DLD1 (cell line): ENCODE measurements around the gene S100Z.
"Not testable (repeated sequence)": the region's sequence is repeated elsewhere in the genome, so short reads cannot be mapped to it uniquely, and the experiment has no call there.

Source experiments
- in situ Hi-C: cut with HindIII; loops from 2 replicates; pipeline ENCODE4 v1.10.0; 2017; ENCODE audit warnings: low sequenced_read_pairs

S100Z gene

DNA sequence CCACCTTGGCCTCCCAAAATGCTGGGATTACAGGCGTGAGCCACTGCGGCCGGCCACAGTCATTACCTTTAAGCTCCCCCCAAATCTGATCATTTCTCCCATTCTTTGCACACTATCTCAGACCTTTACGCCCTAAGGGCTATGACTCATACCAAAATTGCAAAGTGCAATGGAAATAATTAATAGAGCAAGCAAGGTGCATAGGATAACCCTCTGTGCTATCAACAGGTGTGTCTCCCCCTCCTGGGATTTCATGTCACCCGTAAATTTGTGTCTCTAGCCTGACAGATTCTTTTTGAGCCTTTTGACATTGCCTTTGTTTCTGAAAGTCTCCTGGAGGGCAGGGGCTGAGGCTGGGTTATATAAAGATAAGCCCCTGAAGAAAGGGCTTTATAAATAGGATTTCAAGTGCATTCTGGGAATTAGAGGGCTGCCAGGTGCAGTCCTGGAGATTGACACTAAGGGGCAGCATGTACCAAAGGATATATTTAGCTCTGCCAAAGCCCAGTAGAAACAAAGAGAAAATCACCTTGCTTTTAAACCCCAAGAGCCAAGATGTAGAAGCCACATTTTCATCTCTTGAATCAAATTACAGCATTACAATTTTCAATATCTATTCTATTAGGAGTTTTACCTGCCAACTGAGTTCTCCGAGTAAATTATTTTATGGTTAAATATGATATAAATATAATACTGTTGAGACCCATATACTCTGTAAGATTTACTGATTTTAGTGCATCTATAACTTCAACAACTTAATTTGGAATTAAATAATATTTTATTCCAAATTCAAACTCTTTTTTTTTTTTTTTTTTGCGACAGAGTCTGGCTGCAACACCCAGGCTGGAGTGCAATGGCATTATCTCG is 18.2 kb downstream of the S100Z start:
- in situ Hi-C loops = no loop called here

DNA sequence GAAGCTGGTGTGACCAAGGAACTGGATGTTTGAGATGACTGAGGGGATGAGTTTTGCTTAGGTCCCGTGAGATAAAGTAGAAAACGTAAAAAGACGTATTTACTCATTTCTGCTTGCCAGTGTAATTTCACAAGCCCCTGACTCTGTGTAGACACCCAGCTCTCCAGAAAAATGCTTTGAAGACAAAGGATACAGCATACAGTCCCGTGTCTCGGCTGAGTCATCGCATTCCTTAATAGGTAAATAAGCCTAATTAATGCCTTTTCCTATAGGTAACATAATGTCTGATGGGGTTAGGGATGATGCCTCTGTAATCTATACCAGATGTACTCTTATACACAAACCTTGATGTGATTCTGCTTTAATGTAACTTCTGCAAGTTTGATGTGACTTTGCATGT is 20.2 kb downstream of the S100Z start:
- in situ Hi-C loops = no loop called here

DNA sequence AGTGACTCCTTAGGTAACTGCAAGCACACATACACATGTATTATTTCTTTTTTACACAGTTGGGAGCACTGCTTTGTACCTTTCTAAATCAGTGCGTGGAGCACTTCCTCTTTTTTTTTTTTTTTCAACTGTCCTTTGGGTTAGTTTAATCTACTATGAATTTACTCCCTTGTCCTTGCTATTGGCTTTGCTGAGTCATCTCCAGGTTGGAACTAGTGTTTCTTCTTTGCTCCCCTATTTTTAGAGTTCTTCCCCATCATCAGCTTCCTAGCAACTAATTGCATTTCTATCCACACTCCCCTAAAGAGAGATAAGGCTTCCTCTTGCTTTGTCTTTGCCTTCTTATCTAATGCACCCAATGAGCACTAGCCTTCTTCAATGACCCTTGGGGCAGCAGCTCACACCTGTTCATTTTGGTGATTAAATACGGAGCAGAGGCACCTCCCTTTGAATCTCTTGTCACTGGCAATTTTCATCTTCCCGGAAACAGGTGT is 24.3 kb downstream of the S100Z start:
- in situ Hi-C loops = no loop called here

DNA sequence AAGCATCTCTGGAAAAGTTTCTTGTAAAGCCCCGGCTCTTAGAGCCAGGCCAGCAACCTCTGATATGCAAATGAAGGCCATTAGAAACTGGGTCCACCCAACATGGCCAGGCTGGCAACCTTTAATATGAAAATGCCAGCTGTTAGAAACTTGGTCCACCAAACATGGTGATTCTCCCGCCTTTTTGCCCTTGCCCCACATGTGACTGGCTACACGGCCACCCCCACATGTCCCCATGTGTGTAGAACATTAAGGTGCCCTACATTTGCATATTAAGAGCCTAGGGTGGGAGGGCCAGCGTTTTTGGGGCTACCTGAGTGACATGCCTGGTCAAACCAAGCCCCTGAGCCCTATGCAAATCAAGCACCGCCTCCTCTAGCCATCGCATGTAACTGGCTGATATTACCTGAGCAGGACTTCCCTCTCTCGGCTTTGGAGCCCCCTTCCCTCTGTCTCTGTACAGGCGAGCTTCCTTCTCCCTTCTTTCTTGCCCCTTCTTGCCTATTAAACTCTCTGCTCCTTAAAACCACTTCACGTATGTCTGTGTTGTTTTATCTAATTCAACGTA is 39.0 kb downstream of the S100Z start:
- in situ Hi-C loops = no loop called here

DNA sequence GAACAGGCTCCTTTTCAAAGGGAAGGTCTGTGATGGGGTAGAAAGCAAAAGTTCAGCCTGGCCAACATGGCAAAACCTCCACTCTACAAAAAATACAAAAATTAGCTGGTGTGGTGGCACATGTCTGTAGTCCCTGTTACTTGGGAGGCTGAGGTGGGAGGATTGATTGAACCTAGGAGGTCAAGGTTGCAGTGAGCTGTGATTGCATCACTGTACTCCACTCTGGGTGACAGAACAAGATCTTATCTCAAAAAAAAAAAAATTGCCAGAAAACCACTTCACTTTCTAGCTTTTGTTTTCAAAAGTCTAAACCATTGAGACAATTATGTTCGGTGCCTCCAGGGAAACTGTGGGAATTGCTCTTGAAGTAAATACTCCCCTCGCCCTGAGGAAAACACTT is 43.5 kb downstream of the S100Z start:
- in situ Hi-C loops = no loop called here

DNA sequence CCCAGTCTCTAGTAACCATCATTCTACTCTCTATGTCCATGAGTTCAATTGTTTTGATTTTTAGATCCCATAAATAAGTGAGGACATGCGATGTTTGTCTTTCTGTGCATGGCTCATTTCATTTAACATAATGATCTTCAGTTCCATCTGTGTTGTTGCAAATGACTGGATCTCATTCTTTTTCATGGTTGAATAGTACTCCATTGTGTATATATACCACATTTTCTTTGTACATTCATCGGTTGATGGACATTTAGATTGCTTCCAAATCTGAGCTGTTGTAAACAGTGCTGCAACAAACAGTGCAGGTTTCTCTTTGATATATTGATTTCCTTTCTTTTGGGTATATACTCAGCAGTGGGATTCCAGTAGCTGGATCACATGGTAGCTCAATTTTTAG is 46.4 kb downstream of the S100Z start:
- in situ Hi-C loops = no loop called here

DNA sequence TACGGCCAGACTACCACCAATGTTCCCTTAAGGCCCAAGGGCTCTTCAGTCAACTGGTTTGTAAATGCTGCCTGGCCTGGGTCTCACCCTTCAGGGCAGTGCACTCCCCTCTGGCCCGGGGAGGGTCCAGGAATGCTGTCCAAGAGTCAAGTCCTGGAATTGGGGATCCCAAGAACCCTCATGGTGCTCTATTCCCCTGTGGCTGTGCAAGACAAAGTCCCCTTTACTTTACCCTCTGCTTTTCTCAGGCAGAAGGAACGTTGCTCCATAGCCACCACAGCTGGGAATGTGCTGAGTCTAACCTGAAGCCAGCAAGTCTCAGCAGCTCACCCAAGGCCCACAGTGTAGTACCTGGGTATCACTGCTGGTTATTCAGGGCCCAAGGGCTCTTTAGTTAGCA is 51.7 kb downstream of the S100Z start:
- in situ Hi-C loops = no loop called here

DNA sequence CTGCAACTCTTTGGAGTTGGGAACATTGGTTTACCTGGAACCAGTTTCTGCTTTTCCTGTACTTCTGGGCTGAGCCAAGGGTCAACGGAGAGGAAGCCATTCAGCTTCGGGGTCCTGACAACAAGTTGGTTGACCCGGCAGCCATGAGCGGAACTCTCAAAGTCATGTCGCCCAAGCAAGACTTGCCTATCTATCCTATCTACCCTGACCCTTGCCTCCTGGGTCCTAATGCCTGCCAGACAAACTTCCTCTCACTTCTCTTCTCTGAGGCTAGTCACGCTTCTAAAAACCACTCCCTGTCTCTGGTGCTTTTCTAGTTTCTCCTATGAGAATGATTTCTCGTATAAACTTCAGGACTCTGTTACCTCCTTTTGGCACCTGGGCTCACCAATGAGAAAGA is 58.4 kb downstream of the S100Z start:
- in situ Hi-C loops = no loop called here

DNA sequence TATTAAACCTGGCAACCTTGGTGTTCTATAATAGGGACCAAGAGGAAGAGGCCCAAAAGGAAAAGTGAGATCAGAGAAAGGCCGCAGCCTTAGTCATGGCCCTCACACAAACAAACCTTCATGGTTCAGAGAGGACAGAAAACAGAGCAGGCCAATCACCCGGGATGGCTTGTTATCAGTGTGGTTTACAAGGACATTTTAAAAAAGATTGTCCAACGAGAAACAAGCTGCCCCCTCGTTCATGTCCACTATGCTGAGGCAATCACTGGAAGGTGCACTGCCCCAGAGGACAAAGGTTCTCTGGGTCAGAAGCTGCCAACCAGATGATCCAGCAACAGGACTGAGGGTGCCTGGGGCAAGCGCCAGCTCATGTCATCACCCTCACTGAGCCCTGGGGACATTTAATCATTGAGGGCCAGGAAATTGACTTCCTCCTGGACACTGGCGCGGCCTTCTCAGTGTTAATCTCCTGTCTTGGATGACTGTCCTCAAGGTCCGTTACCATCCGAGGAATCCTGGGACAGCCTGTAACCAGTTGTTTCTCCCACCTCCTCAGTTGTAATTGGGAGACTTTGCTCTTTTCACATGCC is 60.6 kb downstream of the S100Z start:
- in situ Hi-C loops = not testable (repeated sequence)

DNA sequence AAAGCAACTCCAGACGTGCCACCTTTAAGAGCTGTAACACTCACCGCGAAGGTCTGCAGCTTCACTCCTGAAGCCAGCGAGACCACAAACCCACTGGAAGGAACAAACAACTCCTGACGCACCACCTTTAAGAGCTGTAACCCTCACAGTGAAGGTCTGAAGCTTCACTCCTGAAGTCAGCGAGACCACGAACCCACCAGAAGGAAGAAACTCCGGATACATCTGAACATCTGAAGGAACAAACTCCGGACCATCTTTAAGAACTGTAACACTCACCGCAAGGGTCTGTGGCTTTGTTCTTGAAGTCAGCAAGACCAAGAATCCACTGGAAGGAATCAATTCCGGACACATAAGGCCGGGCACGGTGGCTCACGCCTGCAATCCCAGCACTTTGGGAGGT is 64.9 kb downstream of the S100Z start:
- in situ Hi-C loops = not testable (repeated sequence)

DNA sequence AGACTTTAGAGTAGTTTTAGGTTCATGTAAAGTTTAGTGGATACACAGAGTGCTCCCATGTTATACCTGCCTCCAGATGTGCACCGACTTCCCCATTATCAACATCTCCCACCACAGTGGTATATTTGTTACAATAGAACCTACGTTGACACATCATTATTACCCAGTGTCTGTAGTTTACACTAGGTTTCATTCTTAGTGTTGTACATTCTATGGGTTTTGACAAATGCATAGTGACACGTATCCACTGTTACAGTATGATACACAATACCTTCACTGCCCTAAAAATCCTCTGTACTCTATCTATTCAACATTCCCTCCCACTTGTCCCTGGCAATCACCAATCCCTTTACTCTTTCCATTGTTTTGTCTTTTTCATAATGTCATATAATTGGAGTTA is 68.7 kb downstream of the S100Z start:
- in situ Hi-C loops = no loop called here

DNA sequence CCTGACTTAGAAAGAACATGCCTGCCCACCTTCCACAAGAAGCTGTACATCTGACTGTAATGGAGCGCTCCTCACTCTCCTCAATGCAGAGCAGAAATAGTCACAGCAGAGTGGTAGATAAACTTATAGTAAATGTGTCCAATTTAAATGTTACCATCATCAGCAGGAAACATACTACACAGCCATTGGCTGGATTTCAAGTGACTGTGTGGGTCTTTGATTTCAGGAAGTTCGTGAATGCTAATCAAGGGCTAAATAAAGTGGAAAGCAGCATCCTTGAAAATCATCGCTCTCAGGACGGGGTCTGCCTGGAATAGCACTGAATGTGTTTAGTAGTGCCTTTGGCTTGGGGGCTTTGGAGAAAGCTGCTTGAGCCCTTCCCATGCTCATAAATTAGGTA is 70.7 kb downstream of the S100Z start:
- in situ Hi-C loops = no loop called here

DNA sequence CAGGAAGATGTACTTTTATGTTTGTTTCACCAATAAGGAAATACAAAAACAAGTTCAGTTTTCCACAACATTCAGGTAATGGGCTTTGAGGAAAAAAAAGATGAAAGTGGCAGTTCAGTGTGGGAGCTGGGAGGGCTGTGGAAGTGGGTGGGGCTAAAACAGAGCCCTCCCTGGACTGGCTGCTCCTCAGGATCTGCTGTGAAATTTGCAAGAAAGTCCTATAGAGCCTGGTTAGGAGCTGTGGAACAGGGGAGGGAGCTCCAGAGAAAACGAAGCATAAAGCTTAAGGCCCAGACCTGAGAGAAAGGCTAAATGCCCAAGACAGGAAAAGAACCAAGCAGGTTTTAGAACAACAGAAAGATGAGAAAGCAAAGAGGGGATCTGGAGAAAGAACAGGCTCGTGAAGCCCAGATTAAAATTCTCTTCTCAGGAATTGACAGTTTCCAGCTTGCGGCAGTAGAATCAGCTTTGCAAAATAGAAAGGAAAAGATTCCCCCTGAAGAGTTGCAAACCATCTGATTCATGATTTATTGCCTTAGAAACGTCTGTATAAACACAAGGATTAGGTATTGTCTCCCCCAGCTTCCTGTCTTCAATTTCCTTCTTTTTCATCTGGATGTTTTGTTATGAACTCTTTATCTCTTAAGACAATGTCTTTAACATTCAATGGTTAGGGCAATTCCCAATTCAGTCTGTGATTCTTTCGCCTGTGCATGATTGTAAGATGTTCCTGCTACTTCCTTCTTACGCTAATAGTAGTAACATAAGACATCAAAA is 76.7 kb downstream of the S100Z start:
- in situ Hi-C loops = no loop called here

DNA sequence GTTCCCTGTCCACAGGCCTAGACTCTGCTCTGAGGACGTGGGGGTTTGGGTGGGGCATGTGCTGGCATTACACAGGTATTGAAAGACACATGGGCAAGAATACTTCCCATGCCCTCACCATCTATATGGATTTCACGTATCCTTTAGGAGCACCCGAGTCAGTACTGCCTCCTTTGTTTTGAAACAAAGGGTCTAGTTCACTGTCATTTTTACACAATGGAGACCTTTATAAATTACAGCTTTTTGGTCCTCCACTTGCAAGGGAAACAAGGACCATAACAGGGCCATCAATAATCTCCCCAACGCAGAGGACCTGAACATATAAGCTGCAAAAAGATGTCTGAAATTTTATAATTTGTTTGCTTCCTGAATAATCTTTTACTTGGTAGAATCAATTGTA is 78.1 kb downstream of the S100Z start:
- in situ Hi-C loops = no loop called here

DNA sequence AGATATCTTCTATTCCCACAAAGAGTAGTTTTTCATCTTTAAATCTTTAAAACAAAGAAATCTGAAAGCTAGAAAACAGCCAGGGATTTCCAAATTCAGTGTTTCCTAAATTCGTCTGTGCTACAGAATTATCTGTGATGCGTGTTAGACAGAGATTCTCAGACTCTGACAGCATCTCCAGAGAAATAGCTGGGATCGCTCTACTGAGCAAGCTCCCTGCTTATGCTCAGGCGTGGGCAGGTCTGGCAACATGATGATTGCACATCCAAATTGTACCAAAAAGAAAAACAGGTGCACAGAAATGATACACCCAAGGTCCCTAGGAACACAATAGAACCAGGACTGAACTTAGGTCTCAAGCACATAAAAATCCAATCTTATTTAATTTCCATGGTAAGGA is 80.3 kb downstream of the S100Z start:
- in situ Hi-C loops = no loop called here

DNA sequence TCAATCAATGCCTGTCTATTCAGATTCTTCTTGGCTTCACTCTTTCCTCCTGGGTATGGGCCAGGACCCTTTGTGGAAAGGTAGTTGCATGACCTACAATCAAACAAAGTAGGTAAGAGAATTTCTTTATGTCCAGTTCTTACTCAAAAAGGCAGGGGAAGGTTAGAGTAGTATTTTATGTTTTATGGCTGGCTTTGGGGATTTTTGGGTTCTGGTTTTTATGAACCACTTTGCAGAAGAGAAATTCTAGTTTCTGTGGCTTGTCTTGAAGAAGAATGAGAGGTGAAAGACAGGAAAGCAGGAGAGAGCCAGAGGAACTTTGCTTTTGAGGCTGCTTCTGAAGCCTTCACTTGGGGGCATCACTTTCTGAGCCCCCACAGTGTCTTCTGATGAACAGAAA is 88.4 kb downstream of the S100Z start:
- in situ Hi-C loops = no loop called here

DNA sequence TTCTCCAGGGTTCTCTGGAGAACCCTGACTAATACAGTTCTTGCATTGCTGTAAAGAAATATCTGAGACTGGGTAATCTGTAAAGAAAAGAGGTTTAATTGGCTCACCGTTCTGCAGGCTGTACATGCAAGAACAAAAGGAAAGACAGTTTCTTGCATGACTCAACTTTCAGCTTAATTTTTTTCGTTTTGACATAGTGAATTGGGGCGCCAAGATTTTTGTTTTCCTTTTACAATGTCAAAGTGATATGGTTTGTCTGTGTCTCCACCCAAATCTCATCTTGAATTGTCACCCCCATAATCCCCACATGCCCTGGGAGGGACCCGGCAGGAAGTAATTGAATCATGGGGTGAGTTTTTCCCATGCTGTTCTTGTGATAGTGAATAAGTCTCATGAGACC is 91.2 kb downstream of the S100Z start:
- in situ Hi-C loops = no loop called here

DNA sequence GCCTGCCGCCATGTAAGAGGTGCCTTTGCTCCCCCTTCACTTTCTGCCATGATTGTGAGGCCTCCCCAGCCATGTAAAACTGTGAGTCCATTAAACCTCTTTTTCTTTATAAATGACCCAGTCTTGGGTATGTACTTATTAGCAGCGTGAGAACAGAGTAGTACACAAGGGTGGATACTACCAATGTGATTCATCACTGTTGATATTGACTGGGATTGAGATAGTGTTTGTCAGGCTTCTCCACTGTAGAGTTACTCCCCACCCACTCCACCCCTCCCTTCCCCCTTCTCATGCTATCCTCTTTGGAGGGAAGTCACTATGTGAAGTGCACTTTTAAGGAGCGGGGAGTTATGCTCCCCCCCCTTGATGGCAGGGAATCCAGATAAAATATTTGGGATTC is 91.6 kb downstream of the S100Z start:
- in situ Hi-C loops = no loop called here

DNA sequence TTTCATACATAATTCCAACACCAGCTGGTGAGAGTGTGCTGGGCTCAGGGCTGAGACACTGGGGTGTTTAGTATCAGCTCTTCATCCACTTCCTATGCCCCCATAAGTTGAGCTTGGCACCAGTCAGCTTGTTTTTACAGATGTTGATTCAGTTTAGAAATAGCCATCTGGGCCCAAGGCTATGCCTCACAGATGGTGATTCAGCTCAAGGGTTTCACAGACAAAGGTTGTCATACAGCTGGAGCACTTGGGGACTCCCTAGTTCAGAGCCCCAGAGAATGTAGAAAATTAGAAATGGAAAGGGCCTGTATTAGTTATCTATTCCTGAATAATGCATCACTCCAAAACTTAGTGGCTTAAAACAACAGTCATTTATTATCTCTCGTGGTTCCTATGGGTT is 92.8 kb downstream of the S100Z start:
- in situ Hi-C loops = no loop called here

DNA sequence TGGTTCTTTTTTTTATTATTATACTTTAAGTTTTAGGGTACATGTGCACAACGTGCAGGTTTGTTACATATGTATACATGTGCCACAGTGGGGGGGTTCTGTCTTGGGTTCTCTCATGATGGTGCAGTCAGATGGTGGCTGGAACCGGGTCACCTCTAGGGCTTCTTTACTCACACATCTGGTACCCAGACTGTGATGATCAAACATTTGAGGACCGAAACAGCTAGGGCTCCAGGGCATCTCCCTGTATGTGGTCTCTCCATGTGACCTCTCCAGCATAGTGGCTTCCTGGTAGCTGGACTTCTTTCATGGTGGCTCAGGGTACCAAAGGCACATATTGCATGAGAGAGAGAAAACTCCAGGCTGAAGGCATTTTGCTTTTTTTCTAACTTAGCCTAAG is 93.2 kb downstream of the S100Z start:
- in situ Hi-C loops = no loop called here

DNA sequence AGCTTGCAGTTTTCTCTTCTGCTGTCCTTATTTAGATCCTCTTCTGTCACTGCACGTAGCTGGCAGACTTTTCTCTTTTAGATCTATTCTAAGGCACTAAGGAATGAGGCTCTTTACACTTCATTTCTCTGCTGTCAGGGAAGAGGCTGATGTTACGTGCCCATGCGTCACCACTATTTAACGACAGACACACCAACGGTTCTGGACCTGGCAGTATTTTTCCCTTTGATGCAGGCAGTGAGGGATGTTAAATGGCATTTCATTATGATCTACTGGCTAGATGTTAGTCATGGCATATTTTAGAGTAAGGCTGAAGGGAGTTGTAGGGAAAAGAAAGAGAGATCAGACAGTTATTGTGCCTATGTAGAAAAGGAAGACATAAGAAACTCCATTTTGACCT is 94.8 kb downstream of the S100Z start:
- in situ Hi-C loops = no loop called here
